ENCODE measurements around the gene ZC2HC1C. TPM values are rescaled to one million over a fixed set of nuclear protein-coding genes. Genes with fewer than 3 reads are reported as not detected.

Gene ZC2HC1C
- total and polyA plus RNA-seq, 2 of the 13 experiments (the other 11 are each of a cell fraction or from before 2014, with no cell fraction given) = 3.3 to 3.5 TPM

GRCh38 chr14:75041613-75042012, 27.8 kb upstream of the ZC2HC1C start (continued):
- no peak for TF ChIP-seq SOX13 (IDR thresholded peaks at IDR 0.05)
- TF ChIP-seq SOX13 (CRISPR knock-in tag; conservative IDR thresholded peaks at IDR 0.05 in 1 of 2, IDR thresholded peaks at IDR 0.05 in 1 of 2) = peak in 1 of 2 experiments; percentile 66; a peak in 1 of 4 replicates
- no peak for TF ChIP-seq HDAC1 (CRISPR knock-in tag; IDR thresholded peaks at IDR 0.05)
- no peak for TF ChIP-seq HOXA9 (CRISPR knock-in tag; IDR thresholded peaks at IDR 0.05; ENCODE audit: borderline replicate concordance)
- no peak for TF ChIP-seq SRSF1 (optimal IDR thresholded peaks at IDR 0.05; ENCODE audit: low read depth, low read length)
- TF ChIP-seq ASH2L (IDR thresholded peaks at IDR 0.05; ENCODE audit: insufficient read length, low read depth, low read length) = peak; percentile 66
- TF ChIP-seq ZNF740 (CRISPR knock-in tag; IDR thresholded peaks at IDR 0.05) = no peak
- peak; percentile 31; the same call in 1 of the 2 replicates for TF ChIP-seq PRDM10 (CRISPR knock-in tag; IDR thresholded peaks at IDR 0.05; ENCODE audit: low read depth)
- no peak for TF ChIP-seq CSRNP2 (CRISPR knock-in tag; conservative IDR thresholded peaks at IDR 0.05; ENCODE audit: low read depth)
- TF ChIP-seq ZNF280B (CRISPR knock-in tag; IDR thresholded peaks at IDR 0.05; ENCODE audit: borderline replicate concordance) = no peak
- no peak for TF ChIP-seq CBX5 (CRISPR knock-in tag; IDR thresholded peaks at IDR 0.05; ENCODE audit: borderline replicate concordance)
- TF ChIP-seq POLR2AphosphoS5 (IDR thresholded peaks at IDR 0.05; ENCODE audit: low read depth, low read length) = no peak
- 0 out of 2 replicates have a peak, but pooled peaks have one; percentile 29 for TF ChIP-seq KAT7 (CRISPR knock-in tag; IDR thresholded peaks at IDR 0.05; ENCODE audit: borderline replicate concordance)
- peak; percentile 77; the same call in 1 of the 2 replicates for TF ChIP-seq ELF3 (CRISPR knock-in tag; IDR thresholded peaks at IDR 0.05)
- TF ChIP-seq HNF4G (IDR thresholded peaks at IDR 0.05; ENCODE audit: borderline replicate concordance, low read depth, low read length) = peak; percentile 61; the same call in 1 of the 2 replicates
- TF ChIP-seq HNF4G (CRISPR knock-in tag; IDR thresholded peaks at IDR 0.05; ENCODE audit: borderline replicate concordance, low read depth) = 0 out of 2 replicates have a peak, but pooled peaks have one; percentile 47
- TF ChIP-seq ZFAT (CRISPR knock-in tag; conservative IDR thresholded peaks at IDR 0.05) = no peak
- TF ChIP-seq SNAPC2 (CRISPR knock-in tag; IDR thresholded peaks at IDR 0.05) = no peak
- no peak for TF ChIP-seq FOXA1 (IDR thresholded peaks at IDR 0.05)
- TF ChIP-seq FOXA1 (CRISPR knock-in tag; IDR thresholded peaks at IDR 0.05) = no peak
- no peak for TF ChIP-seq ZMYM3 (CRISPR knock-in tag; IDR thresholded peaks at IDR 0.05)
- TF ChIP-seq GABPA (IDR thresholded peaks at IDR 0.05; ENCODE audit: low read depth, low read length) = no peak
- TF ChIP-seq GABPA (CRISPR knock-in tag; IDR thresholded peaks at IDR 0.05; ENCODE audit: low read depth) = peak; percentile 77
